Adrenal gland (tissue), 5 donors: Measurements from ENCODE around the gene PCED1B.

ENCODE experiments used
- POLR2A ChIP-seq, 2 donors: fragments of 450-650 bp; IDR thresholded peaks; one replicate each; pipeline ENCODE4 v1.6.1; 2017; ENCODE audit warnings: antibody characterized with exemption in 2 of 2, mild to moderate bottlenecking in 2 of 2, moderate library complexity in 1 of 2
- TF ChIP-seq, protein P1 (sequence below), 6 experiments: fragments of 450-650 bp in 4 of 6; fragments of 200-600 bp in 2 of 6; sonication (generic) in 1 of 6; IDR thresholded peaks; 1 replicate in 5 of 6; 2 replicates in 1 of 6; pipeline versions ENCODE4 v1.5.1 to v1.8.0; 2016 to 2021; ENCODE audit warnings: antibody characterized with exemption in 6 of 6, mild to moderate bottlenecking in 2 of 6, moderate library complexity in 1 of 6
- donor health status: DM: no; HTN: no; CAD: no.

DNA sequence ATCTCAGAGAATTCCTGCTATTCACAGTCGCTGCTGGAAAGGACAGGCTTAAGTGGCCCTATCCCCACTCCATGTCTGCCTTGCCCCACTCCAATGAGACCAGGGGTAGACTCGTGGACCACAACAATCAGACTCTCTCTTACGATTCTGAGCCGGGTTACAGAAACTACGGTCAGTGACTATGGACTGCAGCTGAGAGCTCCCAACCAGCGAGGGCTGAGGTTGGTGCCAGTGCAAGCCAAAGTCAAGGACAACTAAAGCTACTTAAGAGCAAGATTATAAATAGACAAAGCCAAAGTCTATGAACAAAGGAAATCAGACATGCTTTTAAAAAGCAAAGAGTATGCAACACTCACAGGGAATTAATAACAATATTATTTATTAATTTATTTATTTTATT lies 18.7 kb downstream of the PCED1B start:
- TF ChIP-seq, protein P1, sequence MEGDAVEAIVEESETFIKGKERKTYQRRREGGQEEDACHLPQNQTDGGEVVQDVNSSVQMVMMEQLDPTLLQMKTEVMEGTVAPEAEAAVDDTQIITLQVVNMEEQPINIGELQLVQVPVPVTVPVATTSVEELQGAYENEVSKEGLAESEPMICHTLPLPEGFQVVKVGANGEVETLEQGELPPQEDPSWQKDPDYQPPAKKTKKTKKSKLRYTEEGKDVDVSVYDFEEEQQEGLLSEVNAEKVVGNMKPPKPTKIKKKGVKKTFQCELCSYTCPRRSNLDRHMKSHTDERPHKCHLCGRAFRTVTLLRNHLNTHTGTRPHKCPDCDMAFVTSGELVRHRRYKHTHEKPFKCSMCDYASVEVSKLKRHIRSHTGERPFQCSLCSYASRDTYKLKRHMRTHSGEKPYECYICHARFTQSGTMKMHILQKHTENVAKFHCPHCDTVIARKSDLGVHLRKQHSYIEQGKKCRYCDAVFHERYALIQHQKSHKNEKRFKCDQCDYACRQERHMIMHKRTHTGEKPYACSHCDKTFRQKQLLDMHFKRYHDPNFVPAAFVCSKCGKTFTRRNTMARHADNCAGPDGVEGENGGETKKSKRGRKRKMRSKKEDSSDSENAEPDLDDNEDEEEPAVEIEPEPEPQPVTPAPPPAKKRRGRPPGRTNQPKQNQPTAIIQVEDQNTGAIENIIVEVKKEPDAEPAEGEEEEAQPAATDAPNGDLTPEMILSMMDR (IDR thresholded peaks at IDR 0.05), result no peak
- peak in 1 of 2 donors; percentile 8 for TF ChIP-seq POLR2A (IDR thresholded peaks at IDR 0.05)
